ENCODE results near the gene CACNA2D2. TPM values are rescaled to one million over a fixed set of nuclear protein-coding genes. Genes with fewer than 3 reads are reported as not detected.

The CACNA2D2 gene
- total and polyA plus RNA-seq, 2 of the 4 experiments (the other 2 are of a cell fraction) = 0.15 TPM; not detected in 1

DNA sequence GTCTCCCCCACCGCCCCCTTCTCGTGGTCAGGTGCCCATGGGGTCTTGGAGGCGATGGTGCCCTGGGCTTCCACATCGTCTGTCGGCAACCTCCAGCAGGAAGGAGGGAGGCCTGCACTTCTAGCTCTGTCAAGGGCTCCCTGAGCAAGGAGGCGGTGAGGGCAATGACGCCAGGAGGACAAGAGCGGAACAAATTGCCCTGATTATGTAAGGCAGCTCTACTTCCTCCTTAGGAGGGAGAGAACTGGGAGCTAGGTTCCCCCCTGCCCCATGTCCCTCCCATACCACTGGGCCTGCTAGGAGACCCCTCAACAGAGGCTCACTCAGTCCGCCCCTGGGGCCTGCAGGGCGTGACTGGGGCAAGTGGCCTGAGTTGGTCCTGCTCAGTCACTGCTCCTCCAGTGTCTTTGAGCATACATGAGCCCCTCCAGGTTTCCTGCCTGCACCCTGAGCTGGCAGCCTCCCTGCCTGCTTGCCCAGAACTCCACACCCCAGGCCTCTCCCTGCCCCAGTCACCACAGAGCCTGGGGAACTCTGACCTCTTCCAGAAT lies 56.1 kb downstream of the CACNA2D2 start:
- intact Hi-C loops (cut with micrococcal nuclease) (no loop called here), in situ Hi-C loops (cut with MboI; ENCODE audit: low sequenced_read_pairs) (no loop called here), dilution Hi-C loops (cut with HindIII; ENCODE audit: low sequenced_read_pairs, unreplicated experiment) (no loop called here)
- no peak overlapping the region for H3K18ac ChIP-seq (ENCODE audit: low read depth, low read length)
- H2AFZ ChIP-seq (replicated peaks; ENCODE audit: low read length, poor library complexity) = no peak overlapping the region
- no peaks in the 10 kb centered on the region for H3K9me1 ChIP-seq (ENCODE audit: insufficient read depth, low read length)
- H4K91ac ChIP-seq (ENCODE audit: insufficient read depth, low read depth, low read length) = no peak overlapping the region
- H3K79me1 ChIP-seq (ENCODE audit: low read depth in 1 of 2, low read length in 2 of 2) = no peaks in the 10 kb centered on the region
- H3K27ac ChIP-seq (ENCODE audit: insufficient read depth, low read length) = no peak overlapping the region
- H2BK15ac ChIP-seq (ENCODE audit: low read depth, low read length) = no peak overlapping the region
- POLR2A ChIA-PET (ENCODE audit: unreplicated experiment) = no interaction called here
- H2AK5ac ChIP-seq (ENCODE audit: low read depth, low read length) = no peak overlapping the region
- no peak overlapping the region for H3K14ac ChIP-seq (replicated peaks; ENCODE audit: low read depth, low read length)
- H3K4ac ChIP-seq (ENCODE audit: low read depth, low read length) = no peak overlapping the region
- no peak overlapping the region for H3K4me3 ChIP-seq (ENCODE audit: insufficient read depth, low read depth, low read length)
- H4K8ac ChIP-seq (ENCODE audit: low read depth in 2 of 2, low read length in 2 of 2) = no peak overlapping the region
- H4K5ac ChIP-seq (ENCODE audit: low read depth, low read length) = no peak overlapping the region
- H3K36me3 ChIP-seq (ENCODE audit: control insufficient read depth, insufficient read depth, low read length) = no peaks in the 10 kb centered on the region
- H3K9me3 ChIP-seq (ENCODE audit: control insufficient read depth, insufficient read depth, low read length) = no peaks in the 10 kb centered on the region
- peaks cover 67% of the 10 kb centered on the region for H3K27me3 ChIP-seq (ENCODE audit: control insufficient read depth, insufficient read depth, low read length)
- H2BK20ac ChIP-seq (ENCODE audit: low read depth, low read length) = no peak overlapping the region
- ATAC-seq (ENCODE audit: low read depth) (no peak), DNase-seq (no peak)
- H2BK5ac ChIP-seq (ENCODE audit: low read depth, low read length, poor library complexity, severe bottlenecking) = no peak overlapping the region
- no peaks in the 10 kb centered on the region for H3K4me1 ChIP-seq (ENCODE audit: control insufficient read depth, insufficient read depth, low read length)
- no peak overlapping the region for H3K23ac ChIP-seq (ENCODE audit: low read depth, low read length)
- no peak overlapping the region for H3K56ac ChIP-seq (ENCODE audit: extremely low read depth, insufficient read depth, low read length)
- 50% methylated on average over 2 of the region's 10 CpGs; no CpG with 5 or more reads in 1 of the 2 experiments for whole genome bisulfite sequencing, 2 experiments (ENCODE audit: extremely low coverage in 2 of 2, insufficient read length in 1 of 2)
- no peaks in the 10 kb centered on the region for H4K20me1 ChIP-seq (ENCODE audit: insufficient read depth, low read length)
- no peak for TF ChIP-seq RCOR1 (IDR thresholded peaks at IDR 0.05; ENCODE audit: insufficient replicate concordance, low read length)
- no peak for TF ChIP-seq CHD1 (IDR thresholded peaks at IDR 0.05; ENCODE audit: low read depth, low read length)
- no peak for TF ChIP-seq MXI1 (IDR thresholded peaks at IDR 0.05; ENCODE audit: borderline replicate concordance, low read depth, low read length)
- no peak for TF ChIP-seq RFX5 (IDR thresholded peaks at IDR 0.05; ENCODE audit: low read depth, low read length)
- TF ChIP-seq, protein P1, sequence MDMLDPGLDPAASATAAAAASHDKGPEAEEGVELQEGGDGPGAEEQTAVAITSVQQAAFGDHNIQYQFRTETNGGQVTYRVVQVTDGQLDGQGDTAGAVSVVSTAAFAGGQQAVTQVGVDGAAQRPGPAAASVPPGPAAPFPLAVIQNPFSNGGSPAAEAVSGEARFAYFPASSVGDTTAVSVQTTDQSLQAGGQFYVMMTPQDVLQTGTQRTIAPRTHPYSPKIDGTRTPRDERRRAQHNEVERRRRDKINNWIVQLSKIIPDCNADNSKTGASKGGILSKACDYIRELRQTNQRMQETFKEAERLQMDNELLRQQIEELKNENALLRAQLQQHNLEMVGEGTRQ (IDR thresholded peaks at IDR 0.05; ENCODE audit: low read depth, low read length) = no peak
- no peak for TF ChIP-seq SMC3 (IDR thresholded peaks at IDR 0.05; ENCODE audit: low read depth, low read length)
- TF ChIP-seq FOS (IDR thresholded peaks at IDR 0.05; ENCODE audit: low read depth, low read length) = no peak
- TF ChIP-seq, protein P2, sequence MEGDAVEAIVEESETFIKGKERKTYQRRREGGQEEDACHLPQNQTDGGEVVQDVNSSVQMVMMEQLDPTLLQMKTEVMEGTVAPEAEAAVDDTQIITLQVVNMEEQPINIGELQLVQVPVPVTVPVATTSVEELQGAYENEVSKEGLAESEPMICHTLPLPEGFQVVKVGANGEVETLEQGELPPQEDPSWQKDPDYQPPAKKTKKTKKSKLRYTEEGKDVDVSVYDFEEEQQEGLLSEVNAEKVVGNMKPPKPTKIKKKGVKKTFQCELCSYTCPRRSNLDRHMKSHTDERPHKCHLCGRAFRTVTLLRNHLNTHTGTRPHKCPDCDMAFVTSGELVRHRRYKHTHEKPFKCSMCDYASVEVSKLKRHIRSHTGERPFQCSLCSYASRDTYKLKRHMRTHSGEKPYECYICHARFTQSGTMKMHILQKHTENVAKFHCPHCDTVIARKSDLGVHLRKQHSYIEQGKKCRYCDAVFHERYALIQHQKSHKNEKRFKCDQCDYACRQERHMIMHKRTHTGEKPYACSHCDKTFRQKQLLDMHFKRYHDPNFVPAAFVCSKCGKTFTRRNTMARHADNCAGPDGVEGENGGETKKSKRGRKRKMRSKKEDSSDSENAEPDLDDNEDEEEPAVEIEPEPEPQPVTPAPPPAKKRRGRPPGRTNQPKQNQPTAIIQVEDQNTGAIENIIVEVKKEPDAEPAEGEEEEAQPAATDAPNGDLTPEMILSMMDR (conservative IDR thresholded peaks at IDR 0.05; ENCODE audit: low read depth, low read length) = no peak
- H2BK120ac ChIP-seq (ENCODE audit: low read depth, low read length) = no peak overlapping the region
- BruUV-seq (replicated peaks) = no TSS peak
- CTCF ChIA-PET = no interaction called here
- H3K4me2 ChIP-seq (ENCODE audit: low read depth, low read length) = no peak overlapping the region
- no peak overlapping the region for H3K9ac ChIP-seq (ENCODE audit: low read depth, low read length)
- no peak overlapping the region for H2AK9ac ChIP-seq (replicated peaks; ENCODE audit: low read depth, low read length, poor library complexity)
